K562 (cell line): Measurements from ENCODE around the gene PITPNM3. TPM values are rescaled to one million over a fixed set of nuclear protein-coding genes. Genes with fewer than 3 reads are reported as not detected.

Experiments
- ARNT ChIP-seq, 2 experiments: fragments of 450-650 bp; IDR thresholded peaks; 2 replicates each; pipeline ENCODE4 v1.6.1; 2016; ENCODE audit warnings: mild to moderate bottlenecking in 1 of 2
- ATF1 ChIP-seq, 2 experiments: fragments of 450-650 bp in 1 of 2; IDR thresholded peaks; 2 replicates each; pipeline ENCODE4 v1.6.1; 2016; ENCODE audit warnings: missing compliant biosample characterization in 1 of 2, missing genetic modification characterization in 1 of 2
- DPF2 ChIP-seq: fragments of 450-650 bp; IDR thresholded peaks from 2 replicates; pipeline ENCODE4 v1.6.1; 2016
- HES1 ChIP-seq: fragments of 450-650 bp; IDR thresholded peaks from 2 replicates; pipeline ENCODE4 v1.6.1; 2016; ENCODE audit warnings: low read depth, mild to moderate bottlenecking, moderate library complexity
- MGA ChIP-seq: fragments of 450-650 bp; IDR thresholded peaks from 2 replicates; pipeline ENCODE4 v1.6.1; 2016; ENCODE audit warnings: mild to moderate bottlenecking, moderate library complexity
- NUFIP1 ChIP-seq: fragments of 450-650 bp; IDR thresholded peaks from 2 replicates; pipeline ENCODE4 v1.6.1; 2018; ENCODE audit not compliant: partially characterized antibody
- RCOR1 ChIP-seq, 2 experiments: IDR thresholded peaks; 2 replicates each; pipeline ENCODE4 v1.6.1; 2012; ENCODE audit warnings: low read depth in 2 of 2, low read length in 2 of 2, borderline replicate concordance in 1 of 2, improper control_type of control experiment in 1 of 2
- RFX7 ChIP-seq: fragments of 250-450 bp; sonication (Bioruptor Pico); IDR thresholded peaks from 2 replicates; pipeline ENCODE4 v1.5.1; 2021; ENCODE audit warnings: mild to moderate bottlenecking
- SETDB1 ChIP-seq: IDR thresholded peaks from one replicate; pipeline ENCODE4 v1.6.1; 2012; ENCODE audit warnings: low read length, control low read depth, inconsistent platforms
- SMARCE1 ChIP-seq: fragments of 450-650 bp; IDR thresholded peaks from 2 replicates; pipeline ENCODE4 v1.7.1; 2016; ENCODE audit warnings: mild to moderate bottlenecking
- U2AF2 ChIP-seq: fragments of 200-400 bp; formaldehyde crosslinking; optimal IDR thresholded peaks from 2 replicates; pipeline ENCODE3; 2017; ENCODE audit warnings: low read depth, mild to moderate bottlenecking, low read length
- ZBTB12 ChIP-seq: fragments of 250-450 bp; sonication (Bioruptor Pico); IDR thresholded peaks from 2 replicates; pipeline ENCODE4 v1.4.0; 2020
- ZFPM2 ChIP-seq: fragments of 250-450 bp; sonication (Bioruptor Pico); IDR thresholded peaks from 2 replicates; pipeline ENCODE4 v1.5.1; 2022; ENCODE audit warnings: mild to moderate bottlenecking
- ZNF41 ChIP-seq: fragments of 250-450 bp; sonication (Bioruptor Pico); conservative IDR thresholded peaks from 2 replicates; pipeline ENCODE4 v1.4.0; 2020; ENCODE audit warnings: mild to moderate bottlenecking
- ZNF584 ChIP-seq: fragments of 200-800 bp; sonication (Bioruptor generic); IDR thresholded peaks from 2 replicates; pipeline ENCODE4 v1.6.1; 2016; ENCODE audit warnings: low read depth, mild to moderate bottlenecking, missing genetic modification characterization, missing compliant biosample characterization
- polyA plus RNA-seq, 8 experiments: library from polyadenylated mRNA; depleted of rRNA in 4 of 8; stranded (reverse) in 5 of 8; unstranded in 3 of 8; fragments of >200 nt; fragmentation: Nextera tagmentation in 2 of 8; fragmentation: Illumina TruSeq in 1 of 8; extraction: Ambion mirVana in 2 of 8; extraction: Trizol in 1 of 8; gene quantifications; 2 replicates each; pipeline versions ENCODE4 v1.2.1 to v1.2.3, GENCODE V29; 2011 to 2014; ENCODE audit warnings: inconsistent platforms in 1 of 8, missing spikeins in 1 of 8
- total RNA-seq, 7 experiments: library from RNA; depleted of rRNA in 6 of 7; stranded (reverse); fragments of >200 nt in 6 of 7; fragmentation: Illumina TruSeq in 2 of 7; extraction: Trizol in 2 of 7; gene quantifications; 2 replicates each; pipeline versions ENCODE4 v1.2.1 to v1.2.3, GENCODE V29; 2011 to 2021; ENCODE audit warnings: low replicate concordance in 1 of 7

PITPNM3 gene
- total and polyA plus RNA-seq, 9 of the 15 experiments (the other 6 are each of a cell fraction or from before 2014, with no cell fraction given), result 0.14 to 0.38 (median 0.22) TPM; not detected in 2

GRCh38 chr17:6450926-6451832 lies 105.2 kb downstream of the PITPNM3 start (continued):
- TF ChIP-seq U2AF2 (no peak), HES1 (peak; percentile 45; the same call in 1 of the 2 replicates), ARNT (IDR thresholded peaks at IDR 0.05) (no peak), ZFPM2 (CRISPR knock-in tag) (no peak), ATF1 (CRISPR knock-in tag; IDR thresholded peaks at IDR 0.05) (no peak), ATF1 (tag; IDR thresholded peaks at IDR 0.05) (no peak), RCOR1 (IDR thresholded peaks at IDR 0.05; ENCODE audit: borderline replicate concordance in 1 of 2, low read depth in 2 of 2, low read length in 2 of 2) (peak in 1 of 2 experiments; percentile 18; a peak in 1 of 4 replicates), MGA (no peak), ZNF41 (CRISPR knock-in tag) (no peak), SMARCE1 (no peak), ZNF584 (CRISPR knock-in tag) (no peak), DPF2 (0 out of 2 replicates have a peak, but pooled peaks have one; percentile 24), RFX7 (no peak), ZBTB12 (CRISPR knock-in tag) (no peak), NUFIP1 (no peak), SETDB1 (no peak)
